Measurements from ENCODE around the gene CTAG2. TPM values are rescaled to one million over a fixed set of nuclear protein-coding genes. Genes with fewer than 3 reads are reported as not detected.

Gene CTAG2
- total and polyA plus RNA-seq, 9 donors, result 1.0 to 6.8 (median 4.2) TPM; not detected in 6

- Histone ChIP-seq H3K36me3 (no peaks in the 10 kb centered on the region), H3K4me3 (no peak overlapping the region), H3K4me1 (ENCODE audit: insufficient read depth) (no peaks in the 10 kb centered on the region), H3K9me3 (no peaks in the 10 kb centered on the region), H3K27me3 (no peaks in the 10 kb centered on the region), H3K27ac (no peak overlapping the region)
- WGBS, 3 donors, result 72 to 81% (median 75%) methylated on average over 6 of the region's 6 CpGs
- TF ChIP-seq POLR2A (IDR thresholded peaks at IDR 0.05), result no peak
- no peak for TF ChIP-seq CTCF (IDR thresholded peaks at IDR 0.05)
- no peak for TF ChIP-seq EP300 (IDR thresholded peaks at IDR 0.05)
- DNase-seq, result peak in 1 of 5 donors; percentile 6
- intact Hi-C loops (cut with DNase I), result no loop called here
Measured at GRCh38 chrX:154607370-154607769, 46.0 kb downstream of the CTAG2 start.

- intact Hi-C loops (cut with DNase I), result no loop called here
- H3K9me3 ChIP-seq, result no peaks in the 10 kb centered on the region
- no peaks in the 10 kb centered on the region for H3K36me3 ChIP-seq
- H3K27me3 ChIP-seq, result no peaks in the 10 kb centered on the region
- no peak overlapping the region for H3K27ac ChIP-seq
- H3K4me1 ChIP-seq (ENCODE audit: insufficient read depth), result no peaks in the 10 kb centered on the region
- WGBS, 3 donors, result 72 to 85% (median 75%) methylated on average over 6 of the region's 6 CpGs
- DNase-seq, result no peak
- TF ChIP-seq POLR2A (IDR thresholded peaks at IDR 0.05) (no peak), EP300 (IDR thresholded peaks at IDR 0.05) (no peak), CTCF (IDR thresholded peaks at IDR 0.05) (no peak)
- no peak overlapping the region for H3K4me3 ChIP-seq
Measured at GRCh38 chrX:154605566-154605965, 47.8 kb downstream of the CTAG2 start.

GRCh38 chrX:154603438-154604430, 49.6 kb downstream of the CTAG2 start:
- no peaks in the 10 kb centered on the region for H3K4me1 ChIP-seq (ENCODE audit: insufficient read depth)
- H3K27ac ChIP-seq, result no peak overlapping the region
- 74 to 79% (median 76%) methylated on average over 13 of the region's 13 CpGs for WGBS, 3 donors
- TF ChIP-seq CTCF (IDR thresholded peaks at IDR 0.05) (no peak), POLR2A (IDR thresholded peaks at IDR 0.05) (no peak), EP300 (IDR thresholded peaks at IDR 0.05) (no peak)
- no peak overlapping the region for H3K4me3 ChIP-seq
- intact Hi-C loops (cut with DNase I), result no loop called here
- peak in 1 of 5 donors; percentile 10 for DNase-seq
- H3K36me3 ChIP-seq, result no peaks in the 10 kb centered on the region
- H3K27me3 ChIP-seq, result no peaks in the 10 kb centered on the region
- H3K9me3 ChIP-seq, result no peaks in the 10 kb centered on the region

GRCh38 chrX:154602766-154603437, 50.5 kb downstream of the CTAG2 start:
- 82 to 91% (median 86%) methylated on average over 18 of the region's 18 CpGs for WGBS, 3 donors
- no peaks in the 10 kb centered on the region for H3K4me1 ChIP-seq (ENCODE audit: insufficient read depth)
- intact Hi-C loops (cut with DNase I), result no loop called here
- no peak for DNase-seq
- no peaks in the 10 kb centered on the region for H3K9me3 ChIP-seq
- no peaks in the 10 kb centered on the region for H3K27me3 ChIP-seq
- no peak overlapping the region for H3K27ac ChIP-seq
- TF ChIP-seq CTCF (IDR thresholded peaks at IDR 0.05) (no peak), POLR2A (IDR thresholded peaks at IDR 0.05) (no peak)
- no peak overlapping the region for H3K4me3 ChIP-seq
- H3K36me3 ChIP-seq, result no peaks in the 10 kb centered on the region
